ENCODE measurements around the gene B3GALT4. TPM values are rescaled to one million over a fixed set of nuclear protein-coding genes. Genes with fewer than 3 reads are reported as not detected.
A peak's percentile ranks its signal among the peaks of the same experiment; 100 is the strongest.

Gene B3GALT4
- total RNA-seq, 2 experiments from 2014 or later: 11.1 to 12.7 TPM

GRCh38 chr6:33297406-33297955 lies 20.6 kb downstream of the B3GALT4 start:
- Mint-ChIP-seq H3K4me1 (ENCODE audit: low read depth) (peaks cover 26% of the 10 kb centered on the region), H3K4me3 (peak overlapping the region; percentile 73), H3K27ac (peak overlapping the region; percentile 99), H3K36me3 (ENCODE audit: low read depth) (peaks cover 78% of the 10 kb centered on the region), H3K9me3 (no peaks in the 10 kb centered on the region), H3K27me3 (no peaks in the 10 kb centered on the region)
- peak overlapping the region; percentile 55 to 96 for H3K27ac ChIP-seq (ENCODE audit: low read depth in 1 of 2, low read length in 2 of 2)
- peaks cover 32% of the 10 kb centered on the region for H3K4me1 ChIP-seq (ENCODE audit: insufficient read depth, low read length)
- ATAC-seq (ENCODE audit: poor library complexity) (no peak), DNase-seq (no peak)
- peaks cover 58% of the 10 kb centered on the region for H3K36me3 ChIP-seq (ENCODE audit: insufficient read depth, low read length)
- no peaks in the 10 kb centered on the region for H3K9me3 ChIP-seq (ENCODE audit: control insufficient read depth in 1 of 2, insufficient read depth in 1 of 2, low read length in 2 of 2)
- POLR2A ChIA-PET: interaction anchor here (0.7 to 7.5 kb wide), 6 partner anchors 9 to 47 kb away, joined by 3 to 88 read pairs (median 78); partner anchors contain the start of genes B3GALT4, PFDN6, RPS18 and TAPBP
- peak overlapping the region; percentile 91 for H3K4me3 ChIP-seq (ENCODE audit: low read length)
- intact Hi-C loops (cut with DNase I, micrococcal nuclease): loop anchor here in 1 of 2 experiments (10.0 kb wide), 1 partner anchor 1433 kb away; the partner anchor contains the start of gene NEU1
- H3K27me3 ChIP-seq (ENCODE audit: control insufficient read depth in 1 of 2, insufficient read depth in 2 of 2, low read length in 2 of 2): no peaks in the 10 kb centered on the region
- CTCF ChIA-PET: interaction anchor here (3.1 kb wide), 1 partner anchor 20 kb away, joined by 22 read pairs; the partner anchor contains the start of gene B3GALT4
- TF ChIP-seq CTCF (IDR thresholded peaks at IDR 0.05): no peak

- ATAC-seq (ENCODE audit: poor library complexity) (peak; percentile 27), DNase-seq (peak in 11 of 14 experiments; percentile 30 to 91 (median 65))
- Mint-ChIP-seq H3K4me1 (ENCODE audit: low read depth) (peaks cover 26% of the 10 kb centered on the region), H3K36me3 (ENCODE audit: low read depth) (peaks cover 73% of the 10 kb centered on the region), H3K4me3 (peak overlapping the region; percentile 98), H3K9me3 (no peaks in the 10 kb centered on the region), H3K27me3 (no peaks in the 10 kb centered on the region), H3K27ac (peak overlapping the region; percentile 99)
- no peaks in the 10 kb centered on the region for H3K9me3 ChIP-seq (ENCODE audit: control insufficient read depth in 1 of 2, insufficient read depth in 1 of 2, low read length in 2 of 2)
- peak overlapping the region; percentile 91 for H3K4me3 ChIP-seq (ENCODE audit: low read length)
- no peaks in the 10 kb centered on the region for H3K27me3 ChIP-seq (ENCODE audit: control insufficient read depth in 1 of 2, insufficient read depth in 2 of 2, low read length in 2 of 2)
- ChIA-PET POLR2A (interaction anchor here (0.7 to 7.5 kb wide), 14 partner anchors 9 to 326 kb away, joined by 3 to 88 read pairs (median 20); partner anchors contain the start of genes B3GALT4, PFDN6, RING1 and RPS18), CTCF (interaction anchor here (1.5 to 3.1 kb wide), 2 partner anchors 21 to 46 kb away, joined by 17 to 22 read pairs; partner anchors contain the start of gene B3GALT4)
- TF ChIP-seq CTCF (IDR thresholded peaks at IDR 0.05): no peak
- H3K27ac ChIP-seq (ENCODE audit: low read depth in 1 of 2, low read length in 2 of 2): peak overlapping the region; percentile 90 to 96
- intact Hi-C loops (cut with DNase I, micrococcal nuclease): loop anchor here (1.0 to 10.0 kb wide), 3 partner anchors 9 to 1433 kb away; partner anchors contain the start of genes B3GALT4 (in 1 of the 2), NEU1 (in 1 of the 2), PFDN6 (in 1 of the 2) and WDR46 (in 1 of the 2)
- H3K36me3 ChIP-seq (ENCODE audit: insufficient read depth, low read length): peaks cover 55% of the 10 kb centered on the region
- H3K4me1 ChIP-seq (ENCODE audit: insufficient read depth, low read length): peaks cover 32% of the 10 kb centered on the region
These were observed 21.2 kb downstream of the B3GALT4 start for GRCh38 chr6:33297956-33298772.

GRCh38 chr6:33298773-33299236 lies 21.9 kb downstream of the B3GALT4 start, which contains the start of gene RGL2:
TSS of gene RGL2 (minus strand) at chr6:33298942. CDS start at chr6:33298610, 332 bp downstream.
- TF ChIP-seq CTCF (IDR thresholded peaks at IDR 0.05): no peak
- ChIA-PET POLR2A (interaction anchor here (0.9 to 7.5 kb wide), 15 partner anchors 9 to 327 kb away, joined by 4 to 88 read pairs (median 11); partner anchors contain the start of genes B3GALT4, CUTA, PFDN6 and PHF1), CTCF (interaction anchor here (0.8 to 3.1 kb wide), 10 partner anchors 11 to 137 kb away, joined by 3 to 22 read pairs (median 4); partner anchors contain the start of genes B3GALT4, TAPBP and ZBTB22)
- Mint-ChIP-seq H3K27me3 (no peaks in the 10 kb centered on the region), H3K27ac (peak within 1 kb of the TSS; percentile 99), H3K4me1 (ENCODE audit: low read depth) (peaks cover 31% of the 10 kb centered on the region), H3K9me3 (no peaks in the 10 kb centered on the region), H3K36me3 (ENCODE audit: low read depth) (peaks cover 73% of the 10 kb centered on the region), H3K4me3 (peak within 1 kb of the TSS; percentile 98)
- Histone ChIP-seq H3K4me3 (ENCODE audit: low read length) (peak within 1 kb of the TSS; percentile 91), H3K27me3 (ENCODE audit: control insufficient read depth in 1 of 2, insufficient read depth in 2 of 2, low read length in 2 of 2) (no peaks in the 10 kb centered on the region), H3K27ac (ENCODE audit: low read depth in 1 of 2, low read length in 2 of 2) (peak within 1 kb of the TSS; percentile 90 to 96), H3K9me3 (ENCODE audit: control insufficient read depth in 1 of 2, insufficient read depth in 1 of 2, low read length in 2 of 2) (no peaks in the 10 kb centered on the region), H3K36me3 (ENCODE audit: insufficient read depth, low read length) (peaks cover 55% of the 10 kb centered on the region), H3K4me1 (ENCODE audit: insufficient read depth, low read length) (peaks cover 32% of the 10 kb centered on the region)
- intact Hi-C loops (cut with DNase I, micrococcal nuclease): loop anchor here (1.0 to 10.0 kb wide), 8 partner anchors 10 to 1434 kb away; partner anchors contain the start of genes PFDN6 (in 2 of the 2), WDR46 (in 2 of the 2), B3GALT4 (in 1 of the 2) and NEU1 (in 1 of the 2)
- DNase-seq (peak in 13 of 14 experiments; percentile 44 to 86 (median 66)), ATAC-seq (ENCODE audit: poor library complexity) (peak; percentile 15)

Data from CD4-positive, alpha-beta T cell (primary cell).